GM12864 (cell line): Measurements from ENCODE around the gene SLC26A1.

Source experiments
- DNase-seq: peaks from one replicate; pipeline ENCODE4 v3.0.0-alpha.2; 2011; ENCODE audit warnings: low read depth
- H3K4me3 ChIP-seq: 2 replicates; pipeline ENCODE4 v1.5.1; 2011; ENCODE audit warnings: mild to moderate bottlenecking, low read depth, low read length, control low read depth
- CTCF ChIP-seq: IDR thresholded peaks from 2 replicates; pipeline ENCODE4 v1.5.1; 2011; ENCODE audit warnings: low read depth, mild to moderate bottlenecking, moderate library complexity, low read length, control low read depth, inconsistent platforms; ENCODE audit errors: missing control alignments

SLC26A1 gene

DNA sequence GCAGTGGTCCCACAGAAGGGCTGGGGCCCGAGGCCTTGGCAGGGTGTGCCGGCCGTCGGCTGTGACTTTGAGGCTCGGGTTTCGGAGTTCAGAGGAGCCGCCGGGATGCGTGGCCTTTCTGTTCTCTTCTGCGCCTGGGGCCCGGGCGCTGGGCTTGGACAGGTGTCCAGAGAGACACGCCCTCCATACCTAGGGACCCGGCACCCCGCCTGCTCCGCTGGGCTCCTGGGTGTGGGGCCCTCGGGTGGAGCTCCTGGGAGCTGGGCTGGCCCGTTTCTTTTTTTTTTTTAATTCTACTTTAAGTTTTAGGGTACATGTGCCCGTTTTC lies 29.5 kb upstream of the SLC26A1 start:
- H3K4me3 ChIP-seq: no peak overlapping the region
- no peak for DNase-seq
- no peak for TF ChIP-seq CTCF

- no peak overlapping the region for H3K4me3 ChIP-seq
- TF ChIP-seq CTCF: no peak
- no peak for DNase-seq
These were observed 29.0 kb upstream of the SLC26A1 start for GRCh38 chr4:1022051-1022738.

GRCh38 chr4:1021386-1022050 lies 28.3 kb upstream of the SLC26A1 start:
- TF ChIP-seq CTCF: no peak
- DNase-seq: no peak
- H3K4me3 ChIP-seq: no peak overlapping the region

DNA sequence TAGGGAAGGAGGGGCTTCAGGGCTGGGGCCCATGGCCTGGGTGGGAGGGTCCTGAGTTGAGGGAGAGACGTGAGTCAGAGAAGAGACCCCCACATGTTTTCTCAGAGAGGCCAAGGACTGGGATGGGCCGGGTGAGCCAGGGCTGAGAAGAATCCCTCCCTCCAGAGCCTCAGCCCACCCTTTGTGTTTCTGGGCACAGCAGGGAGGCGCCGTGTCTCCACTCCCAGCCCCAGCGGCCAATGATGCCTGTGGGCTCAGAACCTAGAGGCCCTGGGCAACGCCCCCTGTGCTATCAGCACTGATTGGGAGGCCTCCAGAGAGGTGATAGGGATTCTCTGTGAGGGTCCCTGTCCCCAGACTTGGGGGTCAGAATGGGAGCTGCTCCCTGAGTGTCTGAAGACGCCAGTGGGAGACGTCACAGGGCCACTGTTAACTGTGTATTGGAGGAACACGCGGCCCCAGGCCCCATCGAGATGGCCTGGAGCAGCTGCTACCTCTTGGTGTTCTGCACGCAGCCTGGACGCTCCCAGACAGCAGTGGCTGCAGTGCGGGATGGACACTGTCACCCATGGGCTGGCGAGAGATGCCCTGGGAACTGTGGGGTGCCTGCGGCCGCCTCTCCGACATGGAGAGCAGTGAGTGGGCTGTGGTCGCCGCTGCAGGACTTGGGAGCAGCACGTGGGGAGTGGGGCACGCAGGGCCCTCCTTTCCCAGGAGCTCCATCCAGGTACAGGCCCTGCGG lies 26.7 kb upstream of the SLC26A1 start:
- no peak for DNase-seq
- no peak for TF ChIP-seq CTCF
- no peak overlapping the region for H3K4me3 ChIP-seq

DNA sequence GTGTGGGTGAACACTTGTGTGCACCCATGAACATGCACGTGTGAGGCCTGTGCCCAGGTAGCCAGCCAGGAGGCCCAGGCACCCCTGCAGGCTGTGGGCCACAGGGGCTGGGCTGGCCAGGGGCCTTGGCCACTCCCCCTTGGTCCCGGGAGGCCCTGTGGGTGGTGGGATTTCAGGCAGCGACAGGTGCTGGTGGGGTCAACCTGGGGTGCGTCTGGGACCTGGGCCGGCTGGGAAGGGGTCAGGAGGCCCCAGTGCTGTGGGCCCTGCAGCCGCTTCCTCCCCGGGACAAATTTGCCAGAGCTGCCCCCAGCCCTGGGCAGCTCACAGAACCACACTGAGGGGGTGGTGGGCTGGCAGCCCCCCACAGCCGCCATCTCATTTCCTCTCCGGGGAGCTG lies 26.1 kb upstream of the SLC26A1 start:
- no peak for TF ChIP-seq CTCF
- no peak for DNase-seq
- H3K4me3 ChIP-seq: no peak overlapping the region

DNA sequence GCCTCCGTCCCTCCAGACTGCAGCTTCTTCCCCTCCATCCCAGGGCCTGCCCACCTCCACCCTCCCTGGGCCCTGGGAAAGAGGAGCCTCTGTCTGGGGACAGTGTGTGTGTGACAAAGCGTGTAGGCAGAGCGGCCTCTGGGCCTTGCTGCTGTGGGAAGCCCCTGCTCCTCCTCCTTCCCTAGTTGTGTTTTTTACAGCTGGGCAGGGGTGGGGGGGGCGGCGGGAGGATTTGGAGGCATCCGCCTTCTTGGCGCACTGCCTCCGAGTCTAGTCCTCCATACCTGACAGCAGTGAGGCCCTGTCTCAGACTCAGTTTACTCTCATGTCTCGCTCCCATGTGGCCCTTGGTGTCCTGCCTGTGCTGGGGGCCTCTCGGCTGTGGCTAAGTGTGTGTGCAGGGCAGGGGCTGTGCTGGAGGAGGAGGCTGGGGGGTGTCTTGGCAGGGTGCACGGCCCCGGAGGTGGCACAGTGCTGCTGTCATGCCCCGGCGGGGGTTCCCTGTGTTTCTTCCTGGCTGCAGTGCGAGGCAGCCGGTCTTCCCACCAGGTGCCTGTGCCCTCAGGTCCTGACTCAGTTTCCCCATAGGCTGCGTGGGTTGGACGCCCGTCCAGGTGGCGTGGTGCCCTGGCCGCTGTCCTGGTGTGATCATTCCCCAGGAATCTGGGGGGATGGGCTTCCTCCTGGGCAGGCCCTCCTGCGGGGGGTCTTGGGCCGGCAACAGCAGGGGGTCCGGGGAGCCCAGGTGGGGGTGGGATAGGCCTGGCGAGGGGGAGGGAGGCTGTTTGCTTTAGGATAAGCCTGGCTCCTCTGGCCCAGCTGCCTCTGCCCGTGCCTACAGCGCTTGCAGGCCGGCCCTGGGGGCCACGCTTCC lies 25.2 kb upstream of the SLC26A1 start:
- H3K4me3 ChIP-seq: no peak overlapping the region
- TF ChIP-seq CTCF: no peak
- DNase-seq: no peak
